ENCODE data around the gene PHACTR2.

- no peak for TF ChIP-seq POLR2A (IDR thresholded peaks at IDR 0.05; ENCODE audit: low read depth, low read length)
- no peak for TF ChIP-seq PAX5 (IDR thresholded peaks at IDR 0.05; ENCODE audit: insufficient read depth, low read length, severe bottlenecking)
- no peak for TF ChIP-seq TAF1 (IDR thresholded peaks at IDR 0.05; ENCODE audit: low read depth, low read length)
Observed at GRCh38 chr6:143647191-143647590, 30.6 kb upstream of the PHACTR2 start.
